Activated T-cell treated with anti-CD3 and anti-CD28 coated beads, Interleukin-2, amount 50 U/mL, for 24 hours (primary cell): ENCODE measurements around the gene GLI2.

ENCODE experiments used
- DNase-seq: peaks from one replicate; pipeline ENCODE4 v3.0.0-alpha.2; 2020
- H3K27ac Mint-ChIP-seq: 2 replicates; pipeline ENCODE4 v1.8.0; 2020; ENCODE audit warnings: mild to moderate bottlenecking, mixed read lengths
- H3K27me3 Mint-ChIP-seq: 2 replicates; pipeline ENCODE4 v1.8.0; 2020; ENCODE audit warnings: mixed read lengths
- H3K36me3 Mint-ChIP-seq: 2 replicates; pipeline ENCODE4 v1.8.0; 2020; ENCODE audit warnings: low read depth, mixed read lengths
- H3K4me1 Mint-ChIP-seq: 2 replicates; pipeline ENCODE4 v1.8.0; 2020; ENCODE audit warnings: low read depth, mixed read lengths
- H3K4me3 Mint-ChIP-seq: 2 replicates; pipeline ENCODE4 v1.8.0; 2020; ENCODE audit warnings: mild to moderate bottlenecking, moderate library complexity, mixed read lengths
- H3K9me3 Mint-ChIP-seq: 2 replicates; pipeline ENCODE4 v1.8.0; 2020; ENCODE audit warnings: mixed read lengths

GLI2 gene

GRCh38 chr2:120722246-120722567 is 13.5 kb upstream of the GLI2 start:
- no peak for DNase-seq
- H3K9me3 Mint-ChIP-seq, result peaks cover 10% of the 10 kb centered on the region
- peaks cover 2% of the 10 kb centered on the region for H3K27me3 Mint-ChIP-seq
- H3K4me1 Mint-ChIP-seq, result no peaks in the 10 kb centered on the region
- H3K36me3 Mint-ChIP-seq, result no peaks in the 10 kb centered on the region
- H3K4me3 Mint-ChIP-seq, result no peak overlapping the region
- no peak overlapping the region for H3K27ac Mint-ChIP-seq

- H3K4me3 Mint-ChIP-seq, result no peak overlapping the region
- no peaks in the 10 kb centered on the region for H3K36me3 Mint-ChIP-seq
- H3K27me3 Mint-ChIP-seq, result peaks cover 2% of the 10 kb centered on the region
- H3K4me1 Mint-ChIP-seq, result no peaks in the 10 kb centered on the region
- DNase-seq, result no peak
- H3K9me3 Mint-ChIP-seq, result peaks cover 10% of the 10 kb centered on the region
- no peak overlapping the region for H3K27ac Mint-ChIP-seq
Observed at GRCh38 chr2:120722568-120723421, 12.9 kb upstream of the GLI2 start.

- Mint-ChIP-seq H3K4me3 (no peak overlapping the region), H3K9me3 (peaks cover 10% of the 10 kb centered on the region), H3K27me3 (peaks cover 12% of the 10 kb centered on the region), H3K27ac (no peak overlapping the region), H3K36me3 (no peaks in the 10 kb centered on the region), H3K4me1 (no peaks in the 10 kb centered on the region)
- no peak for DNase-seq
Observed at GRCh38 chr2:120726245-120726644, 9.4 kb upstream of the GLI2 start.

- H3K27ac Mint-ChIP-seq, result no peak overlapping the region
- peaks cover 8% of the 10 kb centered on the region for H3K9me3 Mint-ChIP-seq
- no peaks in the 10 kb centered on the region for H3K4me1 Mint-ChIP-seq
- no peak overlapping the region for H3K4me3 Mint-ChIP-seq
- H3K36me3 Mint-ChIP-seq, result no peaks in the 10 kb centered on the region
- peaks cover 43% of the 10 kb centered on the region for H3K27me3 Mint-ChIP-seq
- no peak for DNase-seq
Observed at GRCh38 chr2:120729406-120730399, 6.0 kb upstream of the GLI2 start.

- peaks cover 48% of the 10 kb centered on the region for H3K27me3 Mint-ChIP-seq
- peaks cover 3% of the 10 kb centered on the region for H3K9me3 Mint-ChIP-seq
- H3K4me1 Mint-ChIP-seq, result no peaks in the 10 kb centered on the region
- no peak overlapping the region for H3K27ac Mint-ChIP-seq
- H3K4me3 Mint-ChIP-seq, result no peak overlapping the region
- no peak for DNase-seq
- no peaks in the 10 kb centered on the region for H3K36me3 Mint-ChIP-seq
Observed at GRCh38 chr2:120731175-120731574, 4.5 kb upstream of the GLI2 start.

- H3K4me3 Mint-ChIP-seq, result no peak overlapping the region
- no peaks in the 10 kb centered on the region for H3K36me3 Mint-ChIP-seq
- H3K4me1 Mint-ChIP-seq, result peaks cover 7% of the 10 kb centered on the region
- no peaks in the 10 kb centered on the region for H3K9me3 Mint-ChIP-seq
- no peak for DNase-seq
- H3K27me3 Mint-ChIP-seq, result peaks cover 61% of the 10 kb centered on the region
- H3K27ac Mint-ChIP-seq, result no peak overlapping the region
Observed at GRCh38 chr2:120732506-120733237, 3.0 kb upstream of the GLI2 start.

- no peaks in the 10 kb centered on the region for H3K9me3 Mint-ChIP-seq
- peaks cover 69% of the 10 kb centered on the region for H3K27me3 Mint-ChIP-seq
- H3K27ac Mint-ChIP-seq, result no peak overlapping the region
- DNase-seq, result no peak
- no peaks in the 10 kb centered on the region for H3K36me3 Mint-ChIP-seq
- H3K4me3 Mint-ChIP-seq, result no peak overlapping the region
- H3K4me1 Mint-ChIP-seq, result peaks cover 7% of the 10 kb centered on the region
Observed at GRCh38 chr2:120733238-120733932, 2.3 kb upstream of the GLI2 start.

- H3K27ac Mint-ChIP-seq, result no peak overlapping the region
- no peaks in the 10 kb centered on the region for H3K9me3 Mint-ChIP-seq
- H3K36me3 Mint-ChIP-seq, result no peaks in the 10 kb centered on the region
- DNase-seq, result no peak
- peaks cover 7% of the 10 kb centered on the region for H3K4me1 Mint-ChIP-seq
- H3K4me3 Mint-ChIP-seq, result no peak overlapping the region
- peaks cover 81% of the 10 kb centered on the region for H3K27me3 Mint-ChIP-seq
Observed at GRCh38 chr2:120734930-120735651, 577 bp upstream of the GLI2 start.

GRCh38 chr2:120736202-120736623 is 545 bp downstream of the GLI2 start:
- peak; percentile 39 for DNase-seq
- Mint-ChIP-seq H3K9me3 (no peaks in the 10 kb centered on the region), H3K27ac (no peak overlapping the region), H3K4me3 (no peak overlapping the region), H3K27me3 (peaks cover 88% of the 10 kb centered on the region), H3K4me1 (peaks cover 7% of the 10 kb centered on the region), H3K36me3 (no peaks in the 10 kb centered on the region)

- Mint-ChIP-seq H3K27me3 (peaks cover 85% of the 10 kb centered on the region), H3K9me3 (no peaks in the 10 kb centered on the region), H3K27ac (no peak overlapping the region), H3K4me3 (peak overlapping the region; percentile 15), H3K36me3 (no peaks in the 10 kb centered on the region), H3K4me1 (peaks cover 7% of the 10 kb centered on the region)
- DNase-seq, result no peak
Observed at GRCh38 chr2:120736624-120737339, 1.1 kb downstream of the GLI2 start.

GRCh38 chr2:120737340-120738101 is 1.9 kb downstream of the GLI2 start:
- peaks cover 7% of the 10 kb centered on the region for H3K4me1 Mint-ChIP-seq

GRCh38 chr2:120738117-120738516 is 2.4 kb downstream of the GLI2 start:
- Mint-ChIP-seq H3K4me3 (no peak overlapping the region), H3K4me1 (peaks cover 7% of the 10 kb centered on the region), H3K27ac (no peak overlapping the region), H3K27me3 (peaks cover 84% of the 10 kb centered on the region), H3K36me3 (no peaks in the 10 kb centered on the region), H3K9me3 (no peaks in the 10 kb centered on the region)
- no peak for DNase-seq

More at GRCh38 chr2:120737340-120738101, 1.9 kb downstream of the GLI2 start:
- no peak overlapping the region for H3K27ac Mint-ChIP-seq
- no peaks in the 10 kb centered on the region for H3K36me3 Mint-ChIP-seq
- peaks cover 84% of the 10 kb centered on the region for H3K27me3 Mint-ChIP-seq
- DNase-seq, result no peak
- no peak overlapping the region for H3K4me3 Mint-ChIP-seq
- no peaks in the 10 kb centered on the region for H3K9me3 Mint-ChIP-seq
